Body of pancreas (tissue), 4 donors: Measurements from ENCODE around the gene G6PC3.

ENCODE experiments used
- CTCF ChIP-seq, 7 experiments: fragments of 450-650 bp in 4 of 7; fragments of 200-600 bp in 3 of 7; sonication (generic) in 3 of 7; IDR thresholded peaks; one replicate each; pipeline ENCODE4 v1.5.1; 2016 to 2019; ENCODE audit warnings: antibody characterized with exemption in 7 of 7
- POLR2A ChIP-seq, 3 donors: fragments of 450-650 bp; IDR thresholded peaks; one replicate each; pipeline ENCODE4 v1.6.1; 2016; ENCODE audit warnings: antibody characterized with exemption in 3 of 3, mild to moderate bottlenecking in 2 of 3

DNA sequence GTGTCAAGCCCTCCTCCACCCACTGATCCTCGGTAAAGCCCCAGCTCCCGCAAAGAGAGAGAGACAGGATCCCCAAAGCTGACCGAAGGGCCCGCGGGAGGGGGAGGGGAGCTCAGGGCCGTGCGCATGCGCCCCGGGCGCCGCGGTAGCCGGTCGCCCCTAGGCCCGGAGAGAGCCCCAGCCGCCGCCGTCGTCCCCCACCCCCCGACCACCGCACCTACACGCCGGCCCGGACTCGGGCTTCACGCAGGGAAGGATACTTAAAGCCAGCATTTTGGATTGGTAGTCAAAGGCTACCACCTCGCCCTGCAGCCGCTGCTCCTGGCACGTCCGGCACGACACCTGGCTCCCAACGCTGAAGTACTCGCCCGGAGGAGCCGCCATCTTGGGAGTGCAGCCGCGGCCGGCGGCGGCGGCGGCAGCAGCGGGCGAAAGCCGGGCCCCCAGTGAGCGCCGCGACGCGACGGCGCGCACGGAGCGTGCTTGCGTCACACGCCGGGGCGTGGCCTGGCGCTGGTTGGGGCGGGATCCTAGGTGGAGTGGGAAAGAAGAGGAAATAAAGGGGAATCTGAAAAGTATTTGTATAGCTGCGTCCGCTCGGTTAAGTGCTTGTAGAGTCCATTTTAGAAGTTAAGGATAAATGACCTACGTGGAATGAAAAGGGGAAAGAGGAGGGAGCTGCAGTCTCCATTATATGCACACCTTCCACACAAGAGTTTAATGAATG lies 4.2 kb upstream of the G6PC3 start, which contains the start of gene LSM12:
- TF ChIP-seq CTCF (IDR thresholded peaks at IDR 0.05) (no peak), POLR2A (IDR thresholded peaks at IDR 0.05) (peak; percentile 62 to 89 (median 84))
